Suppressor macrophage treated with lipopolysaccharide for 1 hour (primary cell): ENCODE measurements around the gene LRR1.

Experiments
- DNase-seq, 3 donors: peaks; one replicate each; pipeline ENCODE4 v3.0.0-alpha.2; 2020 to 2022

The LRR1 gene, protein sequence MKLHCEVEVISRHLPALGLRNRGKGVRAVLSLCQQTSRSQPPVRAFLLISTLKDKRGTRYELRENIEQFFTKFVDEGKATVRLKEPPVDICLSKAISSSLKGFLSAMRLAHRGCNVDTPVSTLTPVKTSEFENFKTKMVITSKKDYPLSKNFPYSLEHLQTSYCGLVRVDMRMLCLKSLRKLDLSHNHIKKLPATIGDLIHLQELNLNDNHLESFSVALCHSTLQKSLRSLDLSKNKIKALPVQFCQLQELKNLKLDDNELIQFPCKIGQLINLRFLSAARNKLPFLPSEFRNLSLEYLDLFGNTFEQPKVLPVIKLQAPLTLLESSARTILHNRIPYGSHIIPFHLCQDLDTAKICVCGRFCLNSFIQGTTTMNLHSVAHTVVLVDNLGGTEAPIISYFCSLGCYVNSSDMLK

DNA sequence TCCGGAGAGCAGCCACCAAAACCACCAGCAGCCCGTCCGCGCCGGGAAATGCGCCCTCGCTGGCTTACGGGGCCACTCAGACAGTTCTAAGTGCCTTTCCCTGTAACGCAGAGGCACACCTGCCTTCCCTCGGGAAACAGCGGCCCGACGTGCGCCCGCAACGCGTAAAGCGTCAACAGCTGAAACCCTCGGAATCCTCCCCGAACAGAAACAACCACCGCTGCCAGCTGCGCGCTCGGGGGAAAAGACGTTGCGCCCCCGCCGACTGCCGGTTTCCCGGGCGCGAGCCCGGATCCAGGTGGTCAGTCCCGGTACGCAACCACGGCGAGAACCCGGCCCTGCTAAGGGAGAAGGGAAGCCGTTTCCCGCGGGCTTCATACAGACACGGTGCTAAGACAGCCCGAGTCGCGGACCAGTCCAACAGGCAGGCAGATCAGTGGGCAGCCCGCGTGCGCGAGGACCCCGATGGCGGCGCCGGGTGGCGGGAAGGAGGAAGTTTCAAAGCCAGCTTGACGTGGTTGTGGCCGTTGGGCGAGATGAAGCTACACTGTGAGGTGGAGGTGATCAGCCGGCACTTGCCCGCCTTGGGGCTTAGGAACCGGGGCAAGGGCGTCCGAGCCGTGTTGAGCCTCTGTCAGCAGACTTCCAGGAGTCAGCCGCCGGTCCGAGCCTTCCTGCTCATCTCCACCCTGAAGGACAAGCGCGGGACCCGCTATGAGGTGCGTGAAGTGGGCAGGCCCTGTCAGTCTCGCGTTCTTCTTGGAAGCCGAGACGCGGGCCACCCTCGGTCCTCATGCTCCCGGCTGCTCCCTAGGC is at the start of gene LRR1:
Gene LRR1, plus strand, starts transcription at position 456 of the 816 bp plus-strand sequence. Its CDS starts 81 bp downstream, at position 537.
- DNase-seq, result peak; percentile 84 to 92 (median 92)

DNA sequence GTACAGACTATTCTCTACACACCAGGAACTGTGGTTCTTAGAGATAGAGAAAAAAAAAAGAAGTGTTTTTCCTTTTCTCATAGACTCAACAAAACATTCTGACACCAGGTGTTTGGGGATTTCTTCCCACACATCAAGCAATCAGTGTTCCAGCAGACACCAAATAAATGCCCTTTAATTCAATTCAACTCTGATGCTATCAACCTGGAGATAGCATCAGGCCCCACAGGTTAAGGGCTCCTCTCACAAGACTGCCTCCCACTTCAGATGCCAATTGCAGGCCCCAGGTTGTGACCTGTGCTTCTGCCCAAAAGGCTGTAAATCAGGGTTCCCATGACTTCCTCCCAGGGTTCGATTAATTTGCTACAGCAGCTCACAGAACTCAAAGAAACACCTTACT is 49.3 kb upstream of the LRR1 start:
- no peak for DNase-seq

DNA sequence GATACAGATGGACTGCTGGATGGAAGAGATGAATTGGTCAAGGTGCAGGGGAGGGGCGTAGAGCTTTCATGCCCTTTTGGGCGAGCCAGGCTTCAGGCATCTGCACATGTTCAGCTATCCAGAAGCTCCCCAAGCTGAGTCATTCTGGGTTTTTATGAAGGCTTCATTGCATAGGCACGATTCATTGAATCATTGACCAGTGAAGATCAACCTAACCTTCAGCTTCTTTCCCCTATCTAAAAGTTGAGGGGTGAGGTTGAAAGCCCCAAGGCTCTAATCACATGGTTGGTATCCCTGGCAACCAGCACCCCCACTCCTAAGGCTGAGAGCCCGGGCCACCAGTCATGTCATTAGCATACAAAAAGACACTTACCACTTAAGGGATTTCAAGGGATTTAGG is 48.9 kb upstream of the LRR1 start:
- no peak for DNase-seq

DNA sequence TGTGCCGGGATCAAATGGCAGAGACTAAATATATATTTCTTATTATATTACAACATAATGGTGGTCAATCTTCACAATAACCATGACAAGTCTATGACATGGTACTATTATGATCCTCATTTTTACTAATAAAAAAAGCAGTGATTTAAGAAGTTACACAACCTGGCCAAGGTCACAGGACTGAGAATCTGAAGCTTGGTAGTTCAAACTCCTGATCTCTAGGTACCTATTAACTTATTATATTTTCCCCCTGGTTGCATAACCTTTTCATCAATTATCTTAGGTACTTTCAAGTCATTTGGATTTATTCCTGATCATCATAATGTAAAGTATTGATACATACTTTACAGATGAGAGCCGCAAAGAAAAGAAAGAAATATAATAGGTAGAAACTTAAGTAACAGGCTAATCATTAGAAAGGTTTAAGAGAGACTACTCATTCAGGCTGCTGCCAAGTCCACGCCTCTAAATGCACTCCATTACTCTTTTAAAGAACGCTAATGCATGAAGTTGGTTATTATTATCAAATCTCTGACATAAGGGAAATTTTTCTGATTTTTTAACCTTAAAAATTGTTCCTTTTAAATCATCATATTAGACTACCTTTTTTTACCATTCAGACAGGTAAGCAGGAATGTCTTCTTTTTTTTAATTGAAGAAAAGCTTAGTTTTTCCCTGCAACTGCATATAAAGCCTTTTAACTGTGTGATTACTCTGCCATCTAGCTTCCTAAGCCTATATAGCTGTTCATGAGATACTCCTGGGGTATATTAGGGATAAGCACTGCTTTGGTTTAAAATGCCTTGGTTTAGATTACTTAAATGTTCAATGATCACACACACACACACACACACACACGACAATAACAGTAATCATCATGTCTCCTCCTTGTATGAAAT is 48.2 kb upstream of the LRR1 start:
- no peak for DNase-seq

DNA sequence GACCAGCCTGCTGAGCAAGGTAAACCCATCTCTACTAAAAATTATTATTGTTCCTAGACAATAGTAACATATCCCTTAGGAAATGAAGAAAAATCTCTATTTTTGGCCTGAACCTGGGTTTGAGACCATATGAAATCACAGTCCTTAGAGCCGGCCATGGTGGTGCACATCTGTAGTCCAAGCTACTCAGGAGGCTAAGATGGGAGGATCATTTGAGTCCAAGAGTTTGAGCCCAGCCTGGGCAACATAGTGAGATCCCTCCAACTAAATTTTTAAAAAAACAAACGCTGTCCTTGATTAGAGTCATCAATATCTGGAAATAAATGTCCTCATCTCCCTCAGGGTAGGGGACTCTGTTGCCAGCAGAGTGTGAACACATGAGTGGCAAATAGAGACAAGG is 47.2 kb upstream of the LRR1 start:
- no peak for DNase-seq

DNA sequence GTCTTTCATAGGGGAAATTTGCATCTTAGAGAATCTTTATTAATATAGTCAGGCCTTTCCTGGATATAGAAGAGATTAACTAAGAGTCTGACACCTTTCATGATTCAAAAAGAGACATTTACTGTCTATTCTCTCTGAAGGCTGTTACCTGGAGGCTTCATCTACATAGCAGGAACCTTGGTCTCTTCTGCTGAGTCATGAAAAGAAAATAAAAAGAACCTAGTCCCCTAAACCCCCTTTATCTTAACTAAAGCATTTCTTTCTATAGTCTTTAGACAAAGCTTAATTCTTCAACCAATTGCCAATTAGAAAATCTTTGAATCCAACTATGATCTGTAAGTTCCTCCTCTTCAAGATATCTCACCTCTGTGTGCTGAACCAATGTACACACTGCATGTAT is 45.6 kb upstream of the LRR1 start:
- no peak for DNase-seq

DNA sequence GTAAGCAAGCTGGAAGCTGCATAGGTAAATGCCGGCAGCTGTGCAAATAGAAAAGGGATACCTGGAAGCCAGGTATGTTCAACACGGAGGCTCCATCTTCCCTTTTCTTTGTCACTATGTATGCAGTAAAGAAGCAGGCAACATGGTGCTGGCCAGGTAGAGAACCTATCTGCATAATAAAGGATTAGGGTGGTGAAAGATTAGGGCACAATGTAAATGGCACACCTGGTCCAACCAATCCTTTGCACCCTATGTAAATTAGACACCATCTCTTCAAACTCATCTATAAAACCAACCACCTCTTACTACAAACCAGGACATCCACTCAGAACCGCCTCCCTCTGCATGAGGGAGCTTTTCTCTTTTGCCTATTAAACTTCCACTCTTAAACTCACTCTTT is 44.8 kb upstream of the LRR1 start:
- no peak for DNase-seq

DNA sequence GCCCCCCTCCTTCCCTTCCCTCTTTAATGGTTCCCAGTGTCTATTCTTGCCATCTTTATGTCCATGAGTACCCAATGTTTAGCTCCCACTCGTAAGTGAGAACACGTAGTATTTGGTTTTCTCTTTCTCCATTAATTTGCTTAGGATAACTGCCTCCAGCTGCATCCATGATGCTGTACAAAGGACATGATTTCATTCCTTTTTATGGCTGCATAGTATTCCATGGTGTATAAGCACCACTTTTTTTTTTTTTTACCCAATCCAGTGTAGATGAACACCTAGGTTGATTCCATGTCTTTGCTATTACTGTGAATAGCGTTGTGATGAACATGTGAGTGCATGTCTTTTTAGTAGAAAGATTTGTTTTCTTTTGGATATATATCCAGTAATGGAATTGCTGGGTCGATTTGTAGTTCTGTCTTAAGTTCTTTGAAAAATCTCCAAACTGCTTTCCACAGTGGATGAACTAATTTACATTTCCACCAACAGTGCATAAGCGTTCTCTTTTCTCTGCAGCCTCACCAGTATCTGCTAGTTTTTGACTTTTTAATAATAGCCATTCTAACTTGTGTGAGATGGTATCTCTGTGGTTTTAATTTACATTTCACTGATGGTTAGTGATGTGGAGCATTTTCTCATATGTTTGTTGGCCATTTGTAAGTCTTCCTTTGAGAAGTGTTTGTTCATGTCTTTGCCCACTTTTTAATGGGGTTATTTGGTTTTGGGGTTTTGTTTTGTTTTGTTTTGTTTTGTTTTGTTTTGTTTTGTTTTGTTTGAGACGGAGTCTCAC is 38.6 kb upstream of the LRR1 start:
- DNase-seq, result no peak

DNA sequence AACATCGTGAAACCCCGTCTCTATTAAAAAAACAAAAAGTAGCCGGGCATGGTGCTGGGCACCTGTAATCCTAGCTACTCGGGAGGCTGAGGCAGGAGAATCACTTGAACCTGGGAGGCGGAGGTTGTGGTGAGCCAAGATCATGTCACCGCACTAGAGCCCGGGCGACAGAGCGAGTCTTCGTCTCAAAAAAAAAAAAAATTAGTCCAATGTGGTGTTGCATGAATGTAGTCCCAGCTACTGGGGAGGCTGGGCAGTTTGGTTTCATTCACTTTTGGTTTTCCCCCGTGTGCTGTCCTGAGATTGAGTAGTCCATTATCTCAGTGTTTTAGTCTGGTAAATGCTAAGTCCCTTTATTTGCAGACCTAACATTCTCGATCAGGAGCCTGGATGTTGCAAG is 32.0 kb upstream of the LRR1 start:
- no peak for DNase-seq

DNA sequence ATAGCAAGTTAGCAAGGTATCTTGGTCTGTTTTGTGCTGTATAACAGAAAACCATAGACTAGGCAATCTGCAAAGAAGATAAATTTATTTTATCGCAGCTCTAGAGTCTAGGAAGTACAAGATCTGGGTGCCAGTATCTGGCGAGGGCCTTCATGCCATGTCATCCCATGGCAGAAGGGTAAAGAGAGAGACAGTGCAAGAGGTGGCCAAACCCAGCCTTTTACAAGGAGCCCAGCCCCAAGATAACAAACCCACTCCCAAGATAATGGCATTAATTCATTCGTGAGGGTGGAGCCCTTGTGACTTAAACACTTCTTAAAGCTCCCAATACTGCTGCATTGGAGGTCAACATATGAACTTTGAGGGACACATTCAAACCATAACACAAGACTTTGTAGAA is 29.5 kb upstream of the LRR1 start:
- no peak for DNase-seq

DNA sequence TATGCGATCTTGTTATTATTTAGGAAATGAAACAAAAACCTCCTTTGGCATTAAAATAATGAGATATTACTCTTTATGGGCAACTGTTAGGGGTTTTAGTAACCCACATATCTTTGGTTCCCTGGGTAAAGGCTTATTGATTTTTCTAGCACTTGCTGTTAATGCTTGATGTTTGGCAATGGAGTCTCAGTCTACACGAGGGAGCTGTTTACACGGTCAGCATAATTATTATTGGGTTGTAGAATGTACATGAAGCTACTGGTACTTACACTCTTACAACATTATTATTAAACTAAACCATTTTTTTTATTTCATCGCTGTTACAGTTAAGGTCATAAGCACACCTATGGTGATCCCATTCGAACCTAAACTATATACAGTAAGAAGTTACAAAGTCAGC is 24.7 kb upstream of the LRR1 start:
- DNase-seq, result no peak

DNA sequence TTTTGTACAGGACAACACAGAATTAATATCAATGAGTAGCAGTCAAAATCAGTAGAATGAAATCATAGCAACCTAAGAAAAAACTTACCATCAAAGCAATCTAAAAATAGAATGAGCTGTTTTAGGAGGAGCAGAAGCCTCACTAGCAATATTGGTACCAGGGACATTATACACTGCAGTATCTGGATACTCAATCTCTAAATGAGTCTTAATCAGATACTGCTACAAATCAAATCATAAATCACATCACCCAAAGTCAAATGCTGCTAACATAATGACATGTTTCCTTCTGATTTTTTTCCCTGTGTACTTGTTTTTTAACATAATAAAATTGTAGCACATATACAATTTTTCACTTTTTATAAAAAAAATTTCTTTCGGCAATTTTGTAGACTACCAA is 20.6 kb upstream of the LRR1 start:
- DNase-seq, result no peak

DNA sequence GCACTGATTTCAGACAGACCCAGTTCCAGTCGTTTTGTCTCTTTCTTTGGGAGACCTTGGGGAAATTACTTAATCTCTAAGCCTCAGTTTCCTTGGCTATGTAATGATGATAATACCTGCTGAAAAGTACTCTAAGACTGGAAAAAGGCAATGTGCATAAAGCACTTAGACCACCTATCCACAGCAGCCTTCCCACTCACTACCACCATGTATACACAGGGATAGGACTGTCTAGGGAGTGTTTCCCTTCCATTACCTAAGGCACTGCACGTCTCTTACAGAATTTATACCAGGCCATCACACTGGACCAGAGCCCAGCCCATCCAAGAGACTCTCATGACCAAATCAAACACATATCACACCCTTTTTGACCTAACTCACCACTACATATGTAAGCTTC is 18.9 kb upstream of the LRR1 start:
- DNase-seq, result no peak

DNA sequence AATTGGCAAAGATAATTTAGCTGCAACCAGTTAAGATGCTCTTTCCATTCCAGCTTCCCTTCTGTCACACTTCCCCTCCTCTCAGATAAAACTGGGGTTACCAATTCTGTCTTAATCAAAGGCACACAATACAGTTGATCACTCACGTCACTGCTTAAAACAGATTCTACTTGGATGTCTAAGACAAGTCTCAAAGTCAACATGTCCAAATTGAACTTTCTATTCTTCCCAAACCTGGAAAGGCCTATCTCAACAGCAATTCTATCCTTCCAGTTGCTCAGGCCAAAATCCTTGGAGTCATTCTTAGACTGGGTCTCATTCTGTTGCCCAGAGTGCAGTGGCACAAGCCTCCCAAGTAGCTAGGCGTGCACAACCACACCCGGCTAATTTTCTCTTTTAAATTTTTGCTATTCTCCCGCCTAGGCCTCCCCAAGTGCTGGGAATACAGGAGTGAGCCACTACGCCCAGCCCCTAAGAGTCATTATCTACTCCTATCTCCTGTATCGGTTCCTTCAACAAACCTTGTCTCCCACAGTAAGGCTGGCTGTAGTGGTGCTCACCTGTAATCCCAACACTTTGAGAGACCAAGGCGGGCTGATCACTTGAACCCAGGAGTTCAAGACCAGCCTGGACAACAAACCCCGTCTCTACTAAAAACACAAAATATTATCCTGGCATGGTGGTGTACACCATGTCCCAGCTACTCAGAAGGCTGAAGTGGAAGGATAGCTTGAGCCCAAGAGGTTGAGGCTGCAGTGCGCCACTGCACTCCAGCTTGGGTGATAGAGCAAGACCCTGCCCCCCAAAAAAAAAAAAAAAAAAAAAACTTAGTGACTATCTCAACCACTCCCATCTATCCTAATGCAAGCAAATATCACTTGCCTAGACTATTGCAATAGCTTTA is 17.3 kb upstream of the LRR1 start:
- no peak for DNase-seq

DNA sequence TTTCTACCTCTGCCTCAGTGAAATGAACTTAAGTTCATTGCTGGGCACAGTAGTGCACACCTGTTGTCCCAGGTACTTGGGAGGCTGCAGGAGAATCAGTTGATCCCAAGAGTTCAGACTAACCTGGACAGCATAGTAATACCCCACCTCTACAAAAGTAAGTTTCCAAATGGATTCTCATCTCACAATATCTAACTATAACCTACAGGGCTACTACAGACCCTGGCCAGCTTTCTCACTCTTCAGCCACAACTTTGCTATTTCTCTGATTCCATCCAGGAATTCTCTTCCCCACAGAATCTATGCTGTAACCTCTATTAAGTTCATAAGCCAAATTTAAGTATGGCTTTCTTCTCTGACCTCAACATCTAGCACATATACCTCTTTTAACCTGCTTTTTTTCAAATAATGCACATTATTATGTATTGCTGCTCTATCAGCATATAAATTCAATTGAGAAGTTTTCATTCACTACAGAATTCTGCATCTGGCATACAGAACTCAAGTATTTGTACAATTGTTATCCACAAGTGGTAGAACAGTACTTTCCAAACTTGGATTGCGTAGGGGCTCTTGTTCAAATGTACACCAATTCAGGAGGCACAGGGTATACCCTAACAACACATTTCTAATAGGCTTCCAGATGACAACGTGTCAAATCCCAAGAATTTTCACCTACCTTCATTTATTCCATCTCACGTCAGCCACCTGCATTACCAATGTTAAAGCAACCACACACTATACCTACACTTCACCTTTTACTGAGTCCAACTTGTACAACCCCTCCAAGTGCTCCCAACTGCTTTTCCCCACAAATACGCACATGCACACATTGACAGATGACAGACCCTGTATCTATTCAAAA is 16.4 kb upstream of the LRR1 start:
- no peak for DNase-seq

DNA sequence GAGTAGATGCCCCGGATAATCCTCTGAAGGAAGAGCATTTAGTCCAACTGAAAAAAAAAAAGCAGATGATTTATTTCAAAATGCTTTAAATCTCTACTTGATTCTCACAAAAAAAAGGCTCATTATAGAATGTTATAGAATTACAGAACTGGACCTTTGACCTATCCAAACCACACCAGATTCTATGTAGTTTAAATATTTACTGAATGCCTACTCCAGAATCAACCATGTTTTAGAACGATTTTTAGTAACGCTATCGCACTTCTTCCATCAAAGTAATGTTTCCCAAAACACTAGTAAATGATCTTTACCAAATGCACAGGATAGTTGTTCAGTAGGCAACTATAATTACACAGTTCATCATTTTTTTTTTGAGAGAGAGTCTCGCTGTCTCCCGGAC is 15.1 kb upstream of the LRR1 start:
- DNase-seq, result no peak

DNA sequence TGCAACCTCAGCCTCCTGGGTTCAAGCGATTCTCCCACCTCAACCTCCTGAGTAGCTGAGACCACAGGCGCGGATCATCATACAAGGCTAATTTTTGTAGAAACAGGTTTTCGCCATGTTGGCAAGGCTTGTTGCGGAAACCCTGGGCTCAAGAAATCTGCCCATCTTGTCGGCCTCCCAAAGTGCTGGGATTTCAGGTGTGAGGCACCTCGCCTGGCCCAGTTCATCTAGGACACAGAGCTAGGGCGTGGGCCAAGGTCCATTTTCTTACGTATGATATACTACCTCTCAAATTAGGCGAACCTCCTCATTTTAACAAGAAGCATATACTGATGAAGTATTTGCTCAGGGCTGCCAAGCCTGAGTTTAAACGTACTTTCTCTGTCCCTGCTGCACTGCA is 14.7 kb upstream of the LRR1 start:
- DNase-seq, result no peak

DNA sequence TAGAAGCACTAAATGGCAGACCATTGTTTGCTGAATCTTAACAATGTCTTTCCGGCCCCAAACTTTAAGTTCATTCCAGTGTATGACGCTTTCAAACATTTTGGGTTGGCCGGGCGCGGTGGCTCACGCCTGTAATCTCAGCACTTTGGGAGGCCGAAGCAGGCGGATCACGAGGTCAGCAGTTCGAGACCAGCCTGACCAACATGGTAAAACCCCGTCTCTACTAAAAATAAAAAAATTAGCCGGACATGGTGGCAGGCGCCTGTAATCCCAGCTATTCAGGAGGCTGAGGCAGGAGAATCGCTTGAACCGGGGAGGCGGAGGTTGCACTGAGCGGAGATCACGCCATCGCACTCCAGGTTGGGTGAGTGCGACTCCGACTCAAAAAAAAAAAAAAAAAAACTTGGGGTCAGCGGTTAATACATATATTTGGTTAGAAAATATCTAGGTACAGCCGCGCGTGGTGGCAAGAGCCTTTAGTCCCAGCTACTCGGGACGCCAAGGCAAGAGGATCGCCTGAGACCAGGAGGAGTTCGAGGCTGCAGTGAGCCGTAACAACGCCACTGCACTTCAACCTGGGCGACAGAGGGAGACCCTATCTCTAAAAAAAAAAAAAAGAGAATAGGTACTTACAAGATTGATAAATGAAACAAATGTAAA is 13.6 kb upstream of the LRR1 start:
- peak in 1 of 3 donors; percentile 13 for DNase-seq

DNA sequence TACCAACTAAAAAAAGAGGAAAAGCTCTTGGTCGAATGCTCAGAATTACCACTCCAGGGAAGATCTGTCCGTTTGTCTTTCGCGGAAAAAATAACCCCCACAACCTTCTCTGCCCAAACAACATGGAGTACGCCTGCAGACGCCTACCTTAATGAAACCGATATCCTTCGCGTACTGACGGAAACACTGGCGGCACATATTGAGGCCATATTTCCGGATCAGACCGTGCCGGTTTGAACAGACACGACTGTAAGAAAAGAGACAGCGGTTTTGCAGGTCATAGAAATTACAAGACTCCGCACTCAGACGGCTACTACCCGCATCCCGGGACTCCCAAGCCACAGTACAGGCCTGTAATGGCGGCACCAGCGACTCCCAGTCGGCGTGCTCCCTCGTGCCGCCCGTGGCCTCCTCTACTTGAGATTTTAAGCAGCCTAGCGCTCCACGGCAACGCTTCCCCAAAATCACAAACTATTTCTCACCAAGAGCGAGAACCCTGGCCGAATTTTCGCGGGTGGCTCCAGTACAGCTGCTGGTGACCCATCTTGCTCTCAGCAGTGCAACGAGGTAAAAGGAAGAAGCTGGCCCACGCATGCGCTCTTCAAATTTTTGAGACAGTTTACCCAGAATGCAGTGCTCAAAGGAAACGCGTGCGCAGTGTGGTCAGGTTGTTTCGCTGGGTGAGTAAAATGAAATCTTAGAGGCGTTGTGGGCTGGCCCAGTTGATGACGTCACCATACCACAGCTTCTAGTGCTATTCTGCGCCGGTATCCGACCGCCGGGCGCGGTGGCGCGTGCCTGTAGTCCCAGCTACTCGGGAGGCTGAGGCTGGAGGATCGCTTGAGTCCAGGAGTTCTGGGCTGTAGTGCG is 12.7 kb upstream of the LRR1 start, which contains the start of gene RPS29:
Gene RPS29, minus strand, starts transcription at position 578 of the 870 bp plus-strand sequence. Its CDS starts 34 bp downstream, at position 544.
- DNase-seq, result peak; percentile 97 to 100 (median 100)
